ENCODE results near the gene RYR2. TPM values are rescaled to one million over a fixed set of nuclear protein-coding genes. Genes with fewer than 3 reads are reported as not detected.

Gene RYR2
- total and polyA plus RNA-seq, 2 donors (not counting 1 experiment from before 2014, with no cell fraction given), result not detected

DNA sequence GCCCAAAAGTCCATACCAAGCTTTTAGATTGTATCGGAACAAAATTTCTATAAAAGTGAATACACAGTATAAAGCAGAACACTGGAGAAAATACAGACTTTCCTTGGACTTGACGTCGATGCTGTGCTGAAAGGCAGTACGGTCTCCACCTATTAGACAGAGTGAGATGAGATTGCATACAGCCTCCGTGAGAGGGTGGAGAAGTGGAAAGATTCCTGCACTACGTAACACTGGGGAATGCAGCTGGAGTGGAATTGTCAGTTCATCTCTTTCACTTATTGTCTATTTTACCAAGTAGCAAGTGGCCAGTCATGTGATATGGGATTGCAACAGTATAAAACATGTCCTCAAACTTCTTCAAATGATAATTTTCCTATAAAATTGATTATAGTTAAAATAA, 639.2 kb downstream of the RYR2 start:
- no peaks in the 10 kb centered on the region for H4K20me1 ChIP-seq (ENCODE audit: control insufficient read depth, insufficient read depth, low read length, poor library complexity, severe bottlenecking)
- no peaks in the 10 kb centered on the region for H3K27me3 ChIP-seq (replicated peaks in 1 of 4; ENCODE audit: control extremely low read depth in 1 of 4, control insufficient read depth in 3 of 4, insufficient read depth in 4 of 4, low read length in 3 of 4)
- DNase-seq, result no peak
- ATAC-seq (ENCODE audit: low read depth), result no peak
- Mint-ChIP-seq H3K27me3 (no peaks in the 10 kb centered on the region), H3K9me3 (ENCODE audit: insufficient read depth) (peaks cover 2% of the 10 kb centered on the region), H3K4me1 (no peaks in the 10 kb centered on the region), H3K27ac (no peak overlapping the region), H3K4me3 (no peak overlapping the region)
- H3K9me3 ChIP-seq (ENCODE audit: control extremely low read depth in 1 of 3, control insufficient read depth in 2 of 3, insufficient read depth in 1 of 3, low read length in 2 of 3), result no peaks in the 10 kb centered on the region
- H2AFZ ChIP-seq (ENCODE audit: insufficient read depth, low read depth, low read length, poor library complexity, severe bottlenecking), result no peak overlapping the region
- ChIA-PET POLR2A (no interaction called here), CTCF (no interaction called here)
- H3K4me2 ChIP-seq (replicated peaks; ENCODE audit: low read depth, low read length, poor library complexity, severe bottlenecking), result no peak overlapping the region
- H3K27ac ChIP-seq (ENCODE audit: low read length in 2 of 2), result no peak overlapping the region
- TF ChIP-seq CTCF (IDR thresholded peaks at IDR 0.05), result no peak
- TF ChIP-seq EZH2 (IDR thresholded peaks at IDR 0.05; ENCODE audit: borderline replicate concordance, insufficient read depth, low read depth, low read length, poor library complexity, severe bottlenecking), result no peak
- no peaks in the 10 kb centered on the region for H3K36me3 ChIP-seq (replicated peaks in 1 of 2; ENCODE audit: control extremely low read depth in 1 of 2, control insufficient read depth in 1 of 2, extremely low read depth in 1 of 2, insufficient read depth in 2 of 2, low read length in 1 of 2)
- intact Hi-C loops (cut with micrococcal nuclease), result no loop called here
- H3K9ac ChIP-seq (ENCODE audit: low read length), result no peak overlapping the region
- no peak overlapping the region for H3K4me3 ChIP-seq (ENCODE audit: control extremely low read depth in 1 of 5, extremely low read depth in 1 of 5, insufficient read depth in 1 of 5, low read depth in 2 of 5, low read length in 4 of 5)
- no peaks in the 10 kb centered on the region for H3K79me2 ChIP-seq (ENCODE audit: control insufficient read depth, insufficient read depth, low read length)
- no peaks in the 10 kb centered on the region for H3K4me1 ChIP-seq (ENCODE audit: control insufficient read depth in 2 of 2, insufficient read depth in 2 of 2, low read length in 2 of 2)
- no CpG with 5 or more reads among the region's 6 CpGs for WGBS (ENCODE audit: insufficient coverage)

DNA sequence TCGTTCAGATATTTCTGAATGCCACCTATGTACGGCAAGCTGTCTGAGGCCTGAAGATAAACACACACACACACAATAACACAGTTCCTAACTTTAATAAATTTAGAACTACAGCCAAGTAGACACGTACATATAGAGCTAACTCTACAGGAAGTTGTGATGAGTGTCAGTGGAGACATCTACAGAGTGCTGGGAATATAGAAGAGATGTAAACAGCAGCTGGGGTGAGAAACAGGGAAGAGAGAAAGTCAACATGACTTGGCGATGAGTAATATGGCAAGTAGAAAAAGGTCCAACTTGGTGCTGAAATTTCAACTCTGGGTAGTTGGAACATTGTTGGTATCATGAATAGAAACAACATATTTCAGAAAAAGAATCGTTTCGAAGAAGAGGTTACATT, 642.3 kb downstream of the RYR2 start:
- H3K27me3 Mint-ChIP-seq, result no peaks in the 10 kb centered on the region
- CTCF ChIA-PET, result no interaction called here
- no peak for ATAC-seq (ENCODE audit: low read depth)
- H3K36me3 ChIP-seq (replicated peaks in 1 of 2; ENCODE audit: control extremely low read depth in 1 of 2, control insufficient read depth in 1 of 2, extremely low read depth in 1 of 2, insufficient read depth in 2 of 2, low read length in 1 of 2), result no peaks in the 10 kb centered on the region
- no peak overlapping the region for H2AFZ ChIP-seq (ENCODE audit: insufficient read depth, low read depth, low read length, poor library complexity, severe bottlenecking)
- WGBS (ENCODE audit: insufficient coverage), result 94% methylated on average over 3 of the region's 6 CpGs
- no peak overlapping the region for H3K9ac ChIP-seq (ENCODE audit: low read length)
- H3K4me2 ChIP-seq (replicated peaks; ENCODE audit: low read depth, low read length, poor library complexity, severe bottlenecking), result no peak overlapping the region
- H4K20me1 ChIP-seq (ENCODE audit: control insufficient read depth, insufficient read depth, low read length, poor library complexity, severe bottlenecking), result no peaks in the 10 kb centered on the region
- no peak overlapping the region for H3K4me3 Mint-ChIP-seq
- TF ChIP-seq EZH2 (IDR thresholded peaks at IDR 0.05; ENCODE audit: borderline replicate concordance, insufficient read depth, low read depth, low read length, poor library complexity, severe bottlenecking), result no peak
- no peak for TF ChIP-seq CTCF (IDR thresholded peaks at IDR 0.05)
- peaks cover 2% of the 10 kb centered on the region for H3K9me3 Mint-ChIP-seq (ENCODE audit: insufficient read depth)
- H3K4me1 ChIP-seq (ENCODE audit: control insufficient read depth in 2 of 2, insufficient read depth in 2 of 2, low read length in 2 of 2), result no peaks in the 10 kb centered on the region
- POLR2A ChIA-PET, result no interaction called here
- H3K79me2 ChIP-seq (ENCODE audit: control insufficient read depth, insufficient read depth, low read length), result no peaks in the 10 kb centered on the region
- no peak overlapping the region for H3K4me3 ChIP-seq (ENCODE audit: control extremely low read depth in 1 of 5, extremely low read depth in 1 of 5, insufficient read depth in 1 of 5, low read depth in 2 of 5, low read length in 4 of 5)
- no peaks in the 10 kb centered on the region for H3K27me3 ChIP-seq (replicated peaks in 1 of 4; ENCODE audit: control extremely low read depth in 1 of 4, control insufficient read depth in 3 of 4, insufficient read depth in 4 of 4, low read length in 3 of 4)
- H3K4me1 Mint-ChIP-seq, result no peaks in the 10 kb centered on the region
- no peak overlapping the region for H3K27ac ChIP-seq (ENCODE audit: low read length in 2 of 2)
- DNase-seq, result no peak
- intact Hi-C loops (cut with micrococcal nuclease), result no loop called here
- no peaks in the 10 kb centered on the region for H3K9me3 ChIP-seq (ENCODE audit: control extremely low read depth in 1 of 3, control insufficient read depth in 2 of 3, insufficient read depth in 1 of 3, low read length in 2 of 3)
- no peak overlapping the region for H3K27ac Mint-ChIP-seq
